ENCODE measurements around the gene PRKCA. TPM values are rescaled to one million over a fixed set of nuclear protein-coding genes. Genes with fewer than 3 reads are reported as not detected.

Gene PRKCA
- total and polyA plus RNA-seq, 9 of the 15 experiments (the other 6 are each of a cell fraction or from before 2014, with no cell fraction given), result 3.2 to 33.0 (median 17.8) TPM

DNA sequence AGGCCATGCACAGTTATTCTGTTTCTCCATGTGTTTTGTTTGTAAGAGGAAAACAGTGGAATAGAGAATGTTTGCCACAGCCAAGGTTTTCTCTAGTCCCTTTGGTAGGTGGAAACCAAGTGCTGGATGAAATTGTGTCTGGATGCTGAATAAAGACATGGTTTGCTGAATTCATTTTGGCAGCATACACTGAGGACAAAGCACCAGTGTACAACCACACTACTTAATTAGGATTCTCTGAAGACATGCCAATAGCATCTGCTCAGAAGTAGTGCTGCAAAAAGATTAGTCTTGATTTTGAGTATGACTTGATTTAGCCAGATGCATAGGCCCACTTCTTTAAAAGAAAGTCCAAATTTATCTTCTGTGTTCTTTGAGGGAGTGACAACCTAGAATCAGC lies 302.0 kb downstream of the PRKCA start:
- peaks cover 0 to 6% of the 10 kb centered on the region in 2 experiments; a peak in 3 of 5 replicates for H3K4me1 ChIP-seq (replicated peaks in 1 of 2; ENCODE audit: control insufficient read depth in 2 of 2, insufficient read depth in 2 of 2, low read length in 2 of 2)
- no peak for TF ChIP-seq ZNF324 (CRISPR knock-in tag; IDR thresholded peaks at IDR 0.05)
- TF ChIP-seq STAT5B (CRISPR knock-in tag; IDR thresholded peaks at IDR 0.05), result no peak
- no peak for TF ChIP-seq ZSCAN32 (CRISPR knock-in tag; IDR thresholded peaks at IDR 0.05)
- no peak for TF ChIP-seq ILK (tag; IDR thresholded peaks at IDR 0.05; ENCODE audit: borderline replicate concordance, low read depth)
- TF ChIP-seq, protein P1, sequence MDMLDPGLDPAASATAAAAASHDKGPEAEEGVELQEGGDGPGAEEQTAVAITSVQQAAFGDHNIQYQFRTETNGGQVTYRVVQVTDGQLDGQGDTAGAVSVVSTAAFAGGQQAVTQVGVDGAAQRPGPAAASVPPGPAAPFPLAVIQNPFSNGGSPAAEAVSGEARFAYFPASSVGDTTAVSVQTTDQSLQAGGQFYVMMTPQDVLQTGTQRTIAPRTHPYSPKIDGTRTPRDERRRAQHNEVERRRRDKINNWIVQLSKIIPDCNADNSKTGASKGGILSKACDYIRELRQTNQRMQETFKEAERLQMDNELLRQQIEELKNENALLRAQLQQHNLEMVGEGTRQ (CRISPR knock-in tag; IDR thresholded peaks at IDR 0.05), result no peak
- no peak for TF ChIP-seq CXXC5 (CRISPR knock-in tag; IDR thresholded peaks at IDR 0.05)
- H3K4me2 ChIP-seq (ENCODE audit: insufficient read depth, low read length), result no peak overlapping the region
- no peaks in the 10 kb centered on the region for H3K79me2 ChIP-seq (ENCODE audit: control insufficient read depth, insufficient read depth, low read length)
- H3K9me1 ChIP-seq (ENCODE audit: control insufficient read depth, insufficient read depth, low read length), result no peaks in the 10 kb centered on the region
- no peaks in the 10 kb centered on the region for H4K20me1 ChIP-seq (replicated peaks; ENCODE audit: control insufficient read depth, insufficient read depth, low read length)
- in situ Hi-C loops (cut with MboI), result no loop called here
- no peak overlapping the region for H2AFZ ChIP-seq (ENCODE audit: low read depth, low read length)
- FAIRE-seq, result no peak
- H3K4me3 ChIP-seq, result no peak overlapping the region
- no peaks in the 10 kb centered on the region for H3K36me3 ChIP-seq (ENCODE audit: control insufficient read depth, insufficient read depth, low read length)
- no peaks in the 10 kb centered on the region for H3K27me3 ChIP-seq (ENCODE audit: control insufficient read depth in 2 of 2, insufficient read depth in 2 of 2, low read length in 2 of 2)
- H3K9me3 ChIP-seq (replicated peaks; ENCODE audit: control insufficient read depth, insufficient read depth, low read depth, low read length), result no peaks in the 10 kb centered on the region
- ChIA-PET CTCF (ENCODE audit: low intra/inter-chr PET ratio) (no interaction called here), POLR2A (no interaction called here)
- intact Hi-C loops (cut with micrococcal nuclease), result no loop called here
- no peak overlapping the region for H3K9ac ChIP-seq (ENCODE audit: insufficient read depth in 1 of 2, low read depth in 2 of 2, low read length in 2 of 2)
- no TSS peak for BruUV-seq (replicated peaks)
- no peak overlapping the region for H3K27ac ChIP-seq (ENCODE audit: extremely low read depth, low read depth, low read length)
- no peak for ATAC-seq
- no peak for DNase-seq (ENCODE audit: extremely low read depth in 1 of 4, low spot score in 3 of 4)

GRCh38 chr17:66605541-66605940 lies 303.1 kb downstream of the PRKCA start:
- no TSS peak for BruUV-seq (replicated peaks)
- no peak overlapping the region for H3K4me3 ChIP-seq
- TF ChIP-seq TAL1 (IDR thresholded peaks at IDR 0.05) (no peak), ZBTB12 (CRISPR knock-in tag; IDR thresholded peaks at IDR 0.05) (no peak), ILK (tag; IDR thresholded peaks at IDR 0.05; ENCODE audit: borderline replicate concordance, low read depth) (no peak), CCNT2 (IDR thresholded peaks at IDR 0.05; ENCODE audit: borderline replicate concordance, extremely low read depth, insufficient read length, low read depth, low read length) (no peak), HOXB6 (CRISPR knock-in tag; IDR thresholded peaks at IDR 0.05; ENCODE audit: borderline replicate concordance) (no peak), ZNF695 (CRISPR knock-in tag; IDR thresholded peaks at IDR 0.05) (no peak), ESRRA (IDR thresholded peaks at IDR 0.05; ENCODE audit: borderline replicate concordance, low read depth) (no peak), KDM4B (IDR thresholded peaks at IDR 0.05; ENCODE audit: borderline replicate concordance in 2 of 2, low read depth in 1 of 2) (no peak), CSDE1 (IDR thresholded peaks at IDR 0.05) (no peak)
- TF ChIP-seq, protein P2, sequence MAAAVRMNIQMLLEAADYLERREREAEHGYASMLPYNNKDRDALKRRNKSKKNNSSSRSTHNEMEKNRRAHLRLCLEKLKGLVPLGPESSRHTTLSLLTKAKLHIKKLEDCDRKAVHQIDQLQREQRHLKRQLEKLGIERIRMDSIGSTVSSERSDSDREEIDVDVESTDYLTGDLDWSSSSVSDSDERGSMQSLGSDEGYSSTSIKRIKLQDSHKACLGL (CRISPR knock-in tag; IDR thresholded peaks at IDR 0.05; ENCODE audit: borderline replicate concordance, poor library complexity, severe bottlenecking), result no peak

More at GRCh38 chr17:66605541-66605940, 303.1 kb downstream of the PRKCA start:
- Histone ChIP-seq H4K20me1 (replicated peaks; ENCODE audit: control insufficient read depth, insufficient read depth, low read length) (no peaks in the 10 kb centered on the region), H3K27ac (ENCODE audit: extremely low read depth, low read depth, low read length) (no peak overlapping the region), H3K9me3 (replicated peaks; ENCODE audit: control insufficient read depth, insufficient read depth, low read depth, low read length) (no peaks in the 10 kb centered on the region), H3K9me1 (ENCODE audit: control insufficient read depth, insufficient read depth, low read length) (no peaks in the 10 kb centered on the region), H2AFZ (ENCODE audit: low read depth, low read length) (no peak overlapping the region), H3K27me3 (ENCODE audit: control insufficient read depth in 2 of 2, insufficient read depth in 2 of 2, low read length in 2 of 2) (no peaks in the 10 kb centered on the region), H3K36me3 (ENCODE audit: control insufficient read depth, insufficient read depth, low read length) (no peaks in the 10 kb centered on the region), H3K4me1 (replicated peaks in 1 of 2; ENCODE audit: control insufficient read depth in 2 of 2, insufficient read depth in 2 of 2, low read length in 2 of 2) (peaks cover 0 to 6% of the 10 kb centered on the region in 2 experiments; a peak in 3 of 5 replicates), H3K9ac (ENCODE audit: insufficient read depth in 1 of 2, low read depth in 2 of 2, low read length in 2 of 2) (no peak overlapping the region), H3K79me2 (ENCODE audit: control insufficient read depth, insufficient read depth, low read length) (no peaks in the 10 kb centered on the region), H3K4me2 (ENCODE audit: insufficient read depth, low read length) (no peak overlapping the region)
- CTCF ChIA-PET (ENCODE audit: low intra/inter-chr PET ratio), result no interaction called here
- in situ Hi-C loops (cut with MboI), result no loop called here
- intact Hi-C loops (cut with micrococcal nuclease), result no loop called here
- ATAC-seq (no peak), DNase-seq (ENCODE audit: extremely low read depth in 1 of 4, low spot score in 3 of 4) (no peak), FAIRE-seq (no peak)
- POLR2A ChIA-PET, result interaction anchor here (0.8 kb wide), 1 partner anchor 12 kb away, joined by 3 read pairs; no protein-coding TSS in a partner anchor
- 75% methylated on average over 4 of the region's 4 CpGs for WGBS (ENCODE audit: insufficient coverage, low coverage, missing lambda C conversion rate)

Measured in K562 (cell line).